Activated CD4-positive, alpha-beta memory T cell treated with anti-CD3 and anti-CD28 coated beads for 36 hours (primary cell): Measurements from ENCODE around the gene EBPL. TPM values are rescaled to one million over a fixed set of nuclear protein-coding genes. Genes with fewer than 3 reads are reported as not detected.

Source experiments
- CTCF ChIA-PET: fragments of 350-600 bp; sonication (Branson Sonifier 250); formaldehyde crosslinking; loops from one replicate; lab custom pipeline; 2021; ENCODE audit warnings: antibody characterized with exemption, inconsistent platforms; lab: Charles Lee
- POLR2A ChIA-PET: fragments of 350-600 bp; sonication (Branson Sonifier 250); formaldehyde crosslinking; loops from one replicate; lab custom pipeline; 2021; ENCODE audit warnings: antibody characterized with exemption; lab: Charles Lee
- DNase-seq: peaks from one replicate; pipeline ENCODE4 v3.0.0-alpha.2; 2020
- H3K27ac Mint-ChIP-seq: one replicate; pipeline ENCODE4 v1.8.0; 2021; ENCODE audit warnings: mixed read lengths
- H3K27me3 Mint-ChIP-seq: one replicate; pipeline ENCODE4 v1.8.0; 2021; ENCODE audit warnings: mixed read lengths
- H3K36me3 Mint-ChIP-seq: one replicate; pipeline ENCODE4 v1.8.0; 2021; ENCODE audit warnings: mixed read lengths
- H3K4me1 Mint-ChIP-seq: one replicate; pipeline ENCODE4 v1.8.0; 2021; ENCODE audit warnings: low read depth, mixed read lengths
- H3K4me3 Mint-ChIP-seq: one replicate; pipeline ENCODE4 v1.8.0; 2021; ENCODE audit warnings: mild to moderate bottlenecking, mixed read lengths
- H3K9me3 Mint-ChIP-seq: one replicate; pipeline ENCODE4 v1.8.0; 2021; ENCODE audit warnings: mixed read lengths
- intact Hi-C: fragments of 100-400 bp; cut with micrococcal nuclease; formaldehyde crosslinking; loops from one replicate; pipeline ENCODE4 v1.15.1; 2023
- total RNA-seq, 2 experiments: library from RNA; stranded (reverse); gene quantifications; one replicate each; pipeline ENCODE4 v1.2.3, GENCODE V29; 2021

Gene EBPL
- total RNA-seq, 2 experiments from 2014 or later = 36.1 to 36.2 TPM

DNA sequence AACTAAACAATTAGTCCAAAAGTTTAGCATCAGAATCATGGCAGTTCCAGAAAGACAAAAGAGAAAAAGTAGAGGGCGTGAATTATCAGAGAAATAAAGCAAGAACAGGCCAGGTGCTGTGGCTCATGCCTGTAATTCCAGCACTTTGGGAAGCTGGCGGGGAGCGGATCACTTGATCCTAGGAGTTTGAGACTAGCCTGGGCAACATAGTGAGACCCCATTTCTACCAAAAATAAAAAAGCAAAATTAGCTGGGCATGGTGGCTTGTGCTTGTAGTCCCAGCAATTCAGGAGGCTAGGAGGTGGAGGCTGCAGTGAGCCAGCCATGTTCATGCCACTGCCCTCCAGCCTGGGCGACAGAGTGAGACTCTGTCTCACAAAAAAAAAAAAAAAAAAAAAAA is 44.6 kb downstream of the EBPL start:
- ChIA-PET POLR2A (no interaction called here), CTCF (no interaction called here)
- no peak overlapping the region for H3K4me3 Mint-ChIP-seq
- intact Hi-C loops = no loop called here
- DNase-seq = no peak
- no peaks in the 10 kb centered on the region for H3K9me3 Mint-ChIP-seq
- H3K4me1 Mint-ChIP-seq = peaks cover 9% of the 10 kb centered on the region
- no peaks in the 10 kb centered on the region for H3K36me3 Mint-ChIP-seq
- no peaks in the 10 kb centered on the region for H3K27me3 Mint-ChIP-seq
- H3K27ac Mint-ChIP-seq = no peak overlapping the region

DNA sequence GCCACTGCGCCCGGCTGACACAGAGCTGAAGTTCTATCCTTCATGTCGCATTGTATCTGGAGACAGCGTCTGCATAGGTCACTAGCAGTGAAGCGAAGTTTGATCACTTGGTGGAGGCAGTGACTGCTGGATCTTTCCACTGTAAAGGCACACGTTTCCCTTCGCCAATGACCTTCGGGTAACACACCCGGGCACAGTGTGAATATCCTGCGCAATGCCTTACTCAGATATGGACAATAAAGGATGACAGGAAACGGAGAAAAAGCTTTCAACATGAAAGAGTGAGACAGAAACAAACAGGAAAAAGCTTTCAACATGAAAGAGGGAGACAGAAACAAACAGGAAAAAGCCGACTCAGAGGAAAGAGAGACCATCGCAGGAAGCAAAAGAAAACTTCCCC is 45.8 kb downstream of the EBPL start:
- POLR2A ChIA-PET = no interaction called here
- H3K27ac Mint-ChIP-seq = no peak overlapping the region
- intact Hi-C loops = no loop called here
- no peaks in the 10 kb centered on the region for H3K36me3 Mint-ChIP-seq
- peak; percentile 36 for DNase-seq
- peaks cover 9% of the 10 kb centered on the region for H3K4me1 Mint-ChIP-seq
- H3K4me3 Mint-ChIP-seq = no peak overlapping the region
- no peaks in the 10 kb centered on the region for H3K9me3 Mint-ChIP-seq
- CTCF ChIA-PET = no interaction called here
- H3K27me3 Mint-ChIP-seq = no peaks in the 10 kb centered on the region

DNA sequence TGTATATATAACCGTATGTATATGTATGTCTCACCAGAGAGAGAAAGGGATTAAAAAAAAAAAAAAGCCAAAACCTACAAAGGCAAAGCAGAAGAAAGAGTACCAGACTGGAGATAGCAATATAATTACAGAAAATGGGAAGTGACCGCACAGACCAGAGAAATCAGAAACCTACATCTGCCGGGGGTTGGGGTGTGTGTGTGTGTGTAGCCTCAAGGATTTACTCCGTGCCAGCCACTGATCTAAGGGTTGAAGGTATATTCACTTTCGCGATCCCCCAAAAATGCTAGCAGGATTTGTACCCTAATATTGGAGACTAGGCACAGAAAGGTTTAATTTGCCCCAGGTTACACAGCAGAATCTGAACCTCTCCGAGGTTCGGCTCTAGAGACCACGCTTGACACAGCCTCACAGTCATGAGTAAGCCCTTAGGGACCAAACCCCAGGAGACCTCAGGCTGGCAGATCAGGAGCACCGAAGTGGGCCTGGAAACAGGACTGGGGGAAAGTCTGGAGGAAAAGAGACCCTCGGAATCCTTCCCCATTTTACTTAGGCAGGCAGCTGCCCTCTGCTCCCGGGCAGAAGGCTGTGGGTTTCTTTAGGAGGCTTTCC is 48.1 kb downstream of the EBPL start:
- CTCF ChIA-PET = no interaction called here
- Mint-ChIP-seq H3K4me1 (peaks cover 9% of the 10 kb centered on the region), H3K27me3 (no peaks in the 10 kb centered on the region), H3K4me3 (no peak overlapping the region), H3K9me3 (no peaks in the 10 kb centered on the region), H3K27ac (no peak overlapping the region), H3K36me3 (no peaks in the 10 kb centered on the region)
- intact Hi-C loops = no loop called here
- POLR2A ChIA-PET = no interaction called here
- DNase-seq = no peak

DNA sequence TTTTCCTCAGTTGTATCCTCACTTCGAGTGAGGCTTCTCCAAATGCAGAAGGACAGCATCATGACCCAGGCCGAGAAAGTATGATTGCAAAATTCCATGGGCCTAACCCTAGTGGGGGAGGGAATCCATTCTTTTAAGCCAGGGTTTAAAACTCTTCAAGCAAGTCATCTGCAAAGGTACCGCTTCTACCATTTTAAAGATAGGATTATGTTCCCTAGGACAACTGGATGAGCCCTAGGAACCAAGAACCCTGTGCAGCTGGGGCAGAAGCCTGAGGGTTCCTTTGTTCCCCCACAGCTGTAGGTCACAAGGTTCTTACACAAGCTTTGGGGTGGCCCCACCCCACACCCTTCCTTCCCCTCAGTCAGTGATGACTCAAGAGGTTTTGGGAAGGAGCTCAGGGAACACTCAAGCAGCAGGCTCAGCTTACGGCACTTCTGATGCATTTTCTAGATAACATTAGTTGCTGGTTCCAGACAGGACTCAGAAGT is 49.4 kb downstream of the EBPL start:
- Mint-ChIP-seq H3K27me3 (no peaks in the 10 kb centered on the region), H3K4me3 (no peak overlapping the region), H3K27ac (no peak overlapping the region), H3K9me3 (no peaks in the 10 kb centered on the region), H3K4me1 (peaks cover 9% of the 10 kb centered on the region), H3K36me3 (no peaks in the 10 kb centered on the region)
- CTCF ChIA-PET = no interaction called here
- no peak for DNase-seq
- intact Hi-C loops = no loop called here
- POLR2A ChIA-PET = no interaction called here

GRCh38 chr13:49638744-49639072 is 52.6 kb downstream of the EBPL start:
- intact Hi-C loops = no loop called here
- POLR2A ChIA-PET = no interaction called here
- Mint-ChIP-seq H3K36me3 (no peaks in the 10 kb centered on the region), H3K9me3 (no peaks in the 10 kb centered on the region), H3K27ac (no peak overlapping the region), H3K4me1 (peaks cover 2% of the 10 kb centered on the region), H3K4me3 (no peak overlapping the region), H3K27me3 (no peaks in the 10 kb centered on the region)
- CTCF ChIA-PET = no interaction called here
- DNase-seq = no peak

DNA sequence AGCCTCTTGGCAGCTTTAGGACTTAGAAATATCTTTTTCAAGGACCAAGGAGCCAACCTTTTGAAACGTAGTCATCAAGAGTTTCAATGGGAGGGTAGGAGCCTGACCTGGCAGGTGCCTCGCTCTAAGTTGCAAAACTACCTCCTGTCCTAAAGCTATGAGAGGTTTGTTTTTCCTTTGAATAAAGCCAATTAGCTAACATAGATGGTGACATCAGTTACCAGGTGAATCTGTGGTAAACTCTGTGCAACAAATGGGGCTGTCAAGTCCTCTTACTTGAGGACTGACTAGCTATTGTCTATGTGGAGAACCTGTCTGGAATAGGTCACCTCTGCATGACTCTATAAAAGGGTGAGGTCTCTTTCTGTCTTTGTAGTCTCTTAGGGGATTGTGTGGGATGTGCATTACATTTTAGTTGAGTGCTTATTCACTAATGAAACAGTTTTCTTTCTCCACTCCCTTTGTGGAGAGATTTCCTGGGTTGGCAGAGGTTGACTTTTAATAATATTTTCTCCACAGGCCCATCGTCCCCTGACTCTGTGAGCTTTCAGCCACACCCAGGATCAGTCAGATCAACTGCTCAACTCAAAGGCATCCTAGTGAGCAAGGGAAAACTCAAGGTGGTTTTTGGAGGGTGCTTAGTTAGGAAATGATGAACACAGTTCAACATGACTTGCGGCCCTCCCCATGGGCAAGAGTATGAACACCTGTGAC is 53.1 kb downstream of the EBPL start:
- H3K27ac Mint-ChIP-seq = no peak overlapping the region
- H3K4me1 Mint-ChIP-seq = peaks cover 2% of the 10 kb centered on the region
- intact Hi-C loops = no loop called here
- no peaks in the 10 kb centered on the region for H3K9me3 Mint-ChIP-seq
- CTCF ChIA-PET = no interaction called here
- H3K36me3 Mint-ChIP-seq = no peaks in the 10 kb centered on the region
- no peak overlapping the region for H3K4me3 Mint-ChIP-seq
- no peaks in the 10 kb centered on the region for H3K27me3 Mint-ChIP-seq
- no peak for DNase-seq
- POLR2A ChIA-PET = interaction anchor here (0.6 kb wide), 1 partner anchor 284 kb away, joined by 3 read pairs; no protein-coding TSS in a partner anchor

DNA sequence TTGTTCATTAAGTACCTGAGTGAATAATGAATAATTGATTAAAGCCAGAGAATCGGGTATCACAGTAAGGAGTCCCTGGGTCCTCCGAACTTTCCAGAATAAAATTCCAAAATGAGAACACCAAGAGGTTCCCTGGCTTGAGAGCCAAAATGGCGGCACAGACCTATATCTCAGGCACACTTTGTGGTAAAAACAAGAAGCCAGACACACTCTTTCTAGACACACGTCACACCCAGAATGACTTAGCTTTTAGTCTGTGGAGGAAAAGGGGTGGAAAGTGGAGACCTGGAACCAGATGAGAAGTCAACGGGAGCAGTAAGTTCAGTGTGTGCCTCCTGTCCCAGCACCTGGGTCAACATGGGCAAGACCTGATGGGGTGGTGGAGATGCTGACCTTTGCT is 54.6 kb downstream of the EBPL start:
- Mint-ChIP-seq H3K36me3 (no peaks in the 10 kb centered on the region), H3K9me3 (no peaks in the 10 kb centered on the region), H3K27ac (no peak overlapping the region), H3K4me3 (no peak overlapping the region), H3K4me1 (peaks cover 2% of the 10 kb centered on the region), H3K27me3 (no peaks in the 10 kb centered on the region)
- POLR2A ChIA-PET = no interaction called here
- intact Hi-C loops = no loop called here
- CTCF ChIA-PET = no interaction called here
- DNase-seq = no peak

GRCh38 chr13:49635599-49636433 is 55.5 kb downstream of the EBPL start:
- Mint-ChIP-seq H3K27ac (no peak overlapping the region), H3K27me3 (no peaks in the 10 kb centered on the region), H3K4me3 (peak overlapping the region; percentile 38), H3K36me3 (no peaks in the 10 kb centered on the region), H3K9me3 (no peaks in the 10 kb centered on the region), H3K4me1 (peaks cover 2% of the 10 kb centered on the region)
- ChIA-PET POLR2A (no interaction called here), CTCF (no interaction called here)
- intact Hi-C loops = no loop called here
- DNase-seq = peak; percentile 30

DNA sequence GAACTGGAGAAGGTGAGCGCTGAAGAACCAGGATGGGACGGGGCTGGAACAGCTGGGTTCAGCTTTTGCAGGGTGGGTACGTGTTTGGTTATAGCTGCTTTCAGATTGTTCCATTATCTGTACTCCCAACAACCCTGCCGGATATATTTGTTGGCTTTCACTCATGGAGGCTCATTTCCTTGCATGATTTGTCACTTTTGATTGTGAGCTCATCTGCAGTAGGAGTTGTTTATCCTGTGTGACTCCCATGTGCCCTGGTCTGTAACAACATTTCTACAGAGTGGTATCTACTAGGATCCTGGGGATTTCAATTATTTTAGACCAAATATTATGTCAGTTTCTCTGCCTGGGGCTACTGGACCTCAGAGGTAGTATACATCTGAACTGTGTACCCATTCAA is 57.6 kb downstream of the EBPL start:
- H3K36me3 Mint-ChIP-seq = no peaks in the 10 kb centered on the region
- peaks cover 2% of the 10 kb centered on the region for H3K4me1 Mint-ChIP-seq
- intact Hi-C loops = no loop called here
- H3K27me3 Mint-ChIP-seq = no peaks in the 10 kb centered on the region
- no peak for DNase-seq
- CTCF ChIA-PET = no interaction called here
- POLR2A ChIA-PET = no interaction called here
- no peak overlapping the region for H3K27ac Mint-ChIP-seq
- H3K4me3 Mint-ChIP-seq = no peak overlapping the region
- no peaks in the 10 kb centered on the region for H3K9me3 Mint-ChIP-seq

DNA sequence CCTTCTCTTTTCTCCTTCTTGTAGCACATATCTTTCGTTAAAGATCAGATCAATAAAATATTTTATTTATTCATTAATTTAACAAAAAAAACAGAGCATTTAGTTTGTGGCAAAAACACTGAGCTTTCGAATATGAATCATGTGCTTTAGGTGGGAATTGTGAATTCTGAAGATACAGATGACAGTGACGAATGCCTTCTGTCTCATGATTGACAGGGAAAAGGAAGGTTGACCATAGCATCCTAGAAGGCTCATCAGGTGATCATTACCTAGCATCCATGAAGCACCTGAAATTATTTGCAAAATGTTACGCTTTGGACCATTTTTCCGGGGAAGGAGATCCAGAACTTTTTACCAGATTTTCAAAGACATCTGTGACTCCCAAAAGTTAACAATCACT is 59.1 kb downstream of the EBPL start:
- Mint-ChIP-seq H3K9me3 (no peaks in the 10 kb centered on the region), H3K4me3 (no peak overlapping the region), H3K27me3 (no peaks in the 10 kb centered on the region), H3K4me1 (peaks cover 10% of the 10 kb centered on the region), H3K27ac (no peak overlapping the region), H3K36me3 (no peaks in the 10 kb centered on the region)
- no peak for DNase-seq
- intact Hi-C loops = no loop called here
- ChIA-PET CTCF (no interaction called here), POLR2A (interaction anchor here (0.6 kb wide), 1 partner anchor 1638 kb away, joined by 3 read pairs; no protein-coding TSS in a partner anchor)

- no peaks in the 10 kb centered on the region for H3K27me3 Mint-ChIP-seq
- no peak overlapping the region for H3K27ac Mint-ChIP-seq
- no peaks in the 10 kb centered on the region for H3K36me3 Mint-ChIP-seq
- no peaks in the 10 kb centered on the region for H3K9me3 Mint-ChIP-seq
- DNase-seq = no peak
- no peak overlapping the region for H3K4me3 Mint-ChIP-seq
- intact Hi-C loops = no loop called here
- H3K4me1 Mint-ChIP-seq = peaks cover 10% of the 10 kb centered on the region
- ChIA-PET POLR2A (no interaction called here), CTCF (no interaction called here)
Observed at GRCh38 chr13:49630580-49630979, 60.7 kb downstream of the EBPL start.

GRCh38 chr13:49629947-49630346 is 61.3 kb downstream of the EBPL start:
- H3K36me3 Mint-ChIP-seq = no peaks in the 10 kb centered on the region
- ChIA-PET CTCF (interaction anchor here (0.6 to 1.3 kb wide), 2 partner anchors 23 to 1050 kb away, joined by 3 to 4 read pairs; no protein-coding TSS in a partner anchor), POLR2A (no interaction called here)
- H3K9me3 Mint-ChIP-seq = no peaks in the 10 kb centered on the region
- no peaks in the 10 kb centered on the region for H3K27me3 Mint-ChIP-seq
- intact Hi-C loops = no loop called here
- H3K4me1 Mint-ChIP-seq = peaks cover 8% of the 10 kb centered on the region
- H3K27ac Mint-ChIP-seq = no peak overlapping the region
- no peak for DNase-seq
- H3K4me3 Mint-ChIP-seq = no peak overlapping the region
